ENCODE data around the gene UBE2D2. TPM values are rescaled to one million over a fixed set of nuclear protein-coding genes. Genes with fewer than 3 reads are reported as not detected.

Gene UBE2D2
- total RNA-seq, 1 donor from 2014 or later = 129 TPM

DNA sequence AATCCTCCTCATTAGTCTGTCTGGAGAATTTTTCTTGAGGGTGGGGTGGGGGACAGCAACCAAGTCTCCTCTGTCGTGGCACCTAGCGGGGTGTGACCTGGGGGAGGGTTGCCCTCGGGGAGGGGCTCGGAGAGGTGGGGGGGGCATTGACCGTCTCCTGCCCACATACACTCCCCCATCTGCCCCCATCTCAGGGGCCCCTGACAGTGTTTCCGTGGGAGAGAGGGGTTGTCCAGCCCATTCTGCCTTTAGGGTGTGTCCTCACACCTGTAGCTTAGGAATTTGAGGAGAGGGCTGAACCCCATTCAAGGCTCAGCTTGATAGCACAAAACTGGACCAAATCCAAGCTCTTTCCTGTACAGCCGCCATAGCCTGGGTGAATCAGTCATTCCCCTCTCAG lies 81.1 kb downstream of the UBE2D2 start:
- TF ChIP-seq, protein P1, sequence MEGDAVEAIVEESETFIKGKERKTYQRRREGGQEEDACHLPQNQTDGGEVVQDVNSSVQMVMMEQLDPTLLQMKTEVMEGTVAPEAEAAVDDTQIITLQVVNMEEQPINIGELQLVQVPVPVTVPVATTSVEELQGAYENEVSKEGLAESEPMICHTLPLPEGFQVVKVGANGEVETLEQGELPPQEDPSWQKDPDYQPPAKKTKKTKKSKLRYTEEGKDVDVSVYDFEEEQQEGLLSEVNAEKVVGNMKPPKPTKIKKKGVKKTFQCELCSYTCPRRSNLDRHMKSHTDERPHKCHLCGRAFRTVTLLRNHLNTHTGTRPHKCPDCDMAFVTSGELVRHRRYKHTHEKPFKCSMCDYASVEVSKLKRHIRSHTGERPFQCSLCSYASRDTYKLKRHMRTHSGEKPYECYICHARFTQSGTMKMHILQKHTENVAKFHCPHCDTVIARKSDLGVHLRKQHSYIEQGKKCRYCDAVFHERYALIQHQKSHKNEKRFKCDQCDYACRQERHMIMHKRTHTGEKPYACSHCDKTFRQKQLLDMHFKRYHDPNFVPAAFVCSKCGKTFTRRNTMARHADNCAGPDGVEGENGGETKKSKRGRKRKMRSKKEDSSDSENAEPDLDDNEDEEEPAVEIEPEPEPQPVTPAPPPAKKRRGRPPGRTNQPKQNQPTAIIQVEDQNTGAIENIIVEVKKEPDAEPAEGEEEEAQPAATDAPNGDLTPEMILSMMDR (IDR thresholded peaks at IDR 0.05) = no peak
- Mint-ChIP-seq H3K9me3 (ENCODE audit: low read depth) (no peaks in the 10 kb centered on the region), H3K27me3 (ENCODE audit: low read depth) (no peaks in the 10 kb centered on the region), H3K4me3 (ENCODE audit: unreplicated experiment) (no peak overlapping the region), H3K4me1 (ENCODE audit: low read depth) (peaks cover 30% of the 10 kb centered on the region), H3K27ac (ENCODE audit: unreplicated experiment) (no peak overlapping the region), H3K36me3 (ENCODE audit: low read depth) (no peaks in the 10 kb centered on the region)
- no peak for DNase-seq (ENCODE audit: low spot score)

DNA sequence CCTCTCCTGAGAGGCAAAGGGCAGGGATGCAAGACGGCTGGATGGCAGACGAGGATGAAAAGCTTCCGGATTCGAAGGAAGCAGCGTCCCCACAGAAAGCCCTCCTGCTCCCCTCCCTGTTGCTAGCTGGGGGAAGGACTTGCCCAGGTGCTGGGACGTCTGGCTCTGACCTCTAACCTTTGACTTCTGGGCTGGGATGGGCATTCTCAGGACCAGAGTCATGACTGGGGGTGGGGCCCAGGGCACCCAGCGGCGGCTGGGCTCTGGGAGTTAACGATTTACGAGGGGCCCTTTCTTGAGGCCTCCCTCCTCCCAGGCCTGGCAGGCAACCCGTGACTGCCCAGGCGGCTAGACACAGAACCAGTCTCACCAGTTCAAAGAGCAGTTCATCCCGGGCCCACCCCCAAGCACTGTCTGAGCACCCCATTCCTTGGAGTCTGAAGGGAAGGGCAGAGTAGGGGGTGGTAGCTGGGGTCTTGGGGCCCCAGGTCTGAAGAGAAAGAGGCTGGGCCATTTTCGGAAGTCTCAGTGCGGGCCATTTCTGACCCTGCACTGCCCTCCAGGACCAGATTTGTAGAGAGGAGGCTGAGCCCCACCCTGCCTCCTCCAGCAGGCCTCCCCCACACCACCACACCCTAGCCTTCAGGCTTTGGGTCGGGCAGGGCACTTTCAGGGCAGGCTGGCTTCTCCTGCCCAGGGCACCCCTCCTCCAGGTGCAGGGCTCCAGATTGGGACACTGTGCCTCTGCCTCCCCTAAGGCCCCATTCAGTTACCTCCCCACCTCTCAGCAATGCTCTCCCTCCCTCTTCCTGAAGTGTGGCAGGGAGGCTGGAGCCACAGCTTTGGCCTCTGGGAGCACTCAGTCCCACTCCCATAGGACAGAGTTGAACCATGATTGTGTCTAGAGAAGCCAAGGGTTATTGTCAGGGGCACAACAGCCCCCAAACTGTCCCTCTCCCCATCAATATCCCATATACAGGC lies 82.0 kb downstream of the UBE2D2 start:
- Mint-ChIP-seq H3K36me3 (ENCODE audit: low read depth) (no peaks in the 10 kb centered on the region), H3K27ac (ENCODE audit: unreplicated experiment) (no peak overlapping the region), H3K9me3 (ENCODE audit: low read depth) (no peaks in the 10 kb centered on the region), H3K4me1 (ENCODE audit: low read depth) (peaks cover 31% of the 10 kb centered on the region), H3K27me3 (ENCODE audit: low read depth) (no peaks in the 10 kb centered on the region), H3K4me3 (ENCODE audit: unreplicated experiment) (no peak overlapping the region)
- TF ChIP-seq, protein P1 (IDR thresholded peaks at IDR 0.05) = no peak
- peak; percentile 77 for DNase-seq (ENCODE audit: low spot score)

DNA sequence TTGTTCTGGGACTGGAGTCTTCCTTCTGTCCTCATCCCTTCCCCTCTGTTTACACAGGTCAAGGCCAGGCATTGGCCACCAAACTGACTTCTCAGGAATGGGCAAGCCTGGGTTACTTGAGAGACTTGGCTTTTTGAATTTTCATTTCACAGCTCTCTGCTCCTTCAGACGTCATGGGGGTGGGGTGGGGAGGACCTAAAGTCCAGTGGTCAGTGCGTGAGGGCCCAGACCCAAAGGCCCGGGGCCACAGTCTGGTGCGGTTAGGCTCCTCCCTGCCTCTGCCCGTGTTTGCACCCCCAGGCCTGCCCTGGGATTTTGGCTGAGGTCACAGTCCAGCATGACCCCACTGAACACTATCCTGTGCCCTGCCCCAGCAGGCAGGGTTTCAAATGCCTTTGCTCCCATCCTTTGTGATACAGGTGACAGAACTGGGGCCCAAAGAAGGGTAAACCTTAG lies 82.9 kb downstream of the UBE2D2 start:
- H3K4me1 Mint-ChIP-seq (ENCODE audit: low read depth) = peaks cover 23% of the 10 kb centered on the region
- H3K36me3 Mint-ChIP-seq (ENCODE audit: low read depth) = no peaks in the 10 kb centered on the region
- no peaks in the 10 kb centered on the region for H3K27me3 Mint-ChIP-seq (ENCODE audit: low read depth)
- DNase-seq (ENCODE audit: low spot score) = peak; percentile 44
- H3K9me3 Mint-ChIP-seq (ENCODE audit: low read depth) = no peaks in the 10 kb centered on the region
- peak overlapping the region; percentile 20 for H3K27ac Mint-ChIP-seq (ENCODE audit: unreplicated experiment)
- no peak overlapping the region for H3K4me3 Mint-ChIP-seq (ENCODE audit: unreplicated experiment)
- TF ChIP-seq, protein P1 (IDR thresholded peaks at IDR 0.05) = no peak

DNA sequence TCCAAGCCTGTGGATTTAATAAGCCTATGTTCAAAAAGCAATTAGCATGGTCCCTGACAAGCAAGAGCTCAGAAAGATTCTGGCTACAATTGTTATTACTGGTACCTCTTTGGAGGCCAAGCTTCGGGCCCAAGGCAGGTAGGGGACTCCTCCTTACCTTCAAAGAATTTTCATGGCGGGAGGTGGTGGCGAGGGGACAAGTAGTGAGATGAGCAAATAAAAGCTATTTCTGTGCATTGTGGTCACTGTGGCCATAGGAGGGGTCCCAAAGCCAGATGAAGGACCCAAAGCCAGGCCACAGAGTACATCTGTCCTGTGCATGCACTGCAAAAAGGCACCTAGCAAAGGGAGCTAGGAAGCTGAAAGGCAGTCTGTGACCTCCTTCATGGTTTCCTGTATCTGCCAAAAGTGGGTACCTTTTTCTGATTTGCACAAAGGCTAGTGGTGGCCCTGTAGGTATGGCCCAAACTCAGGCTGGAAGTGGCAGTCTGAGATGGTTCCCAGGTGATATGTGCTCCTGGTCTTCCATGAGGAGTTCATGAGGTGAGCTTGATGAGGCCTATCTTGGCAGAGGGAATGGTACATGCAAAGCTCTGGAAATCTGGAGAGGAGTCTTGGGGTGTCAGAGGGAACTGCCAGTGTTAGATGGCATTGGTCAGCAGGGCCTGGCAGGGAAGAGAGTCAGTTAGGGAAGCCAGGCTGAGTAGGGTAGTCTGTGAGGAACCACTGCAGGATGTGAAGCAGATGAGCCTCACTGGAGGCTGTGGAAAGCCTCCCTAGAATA lies 83.7 kb downstream of the UBE2D2 start:
- Mint-ChIP-seq H3K36me3 (ENCODE audit: low read depth) (peaks cover 3% of the 10 kb centered on the region), H3K27ac (ENCODE audit: unreplicated experiment) (no peak overlapping the region), H3K9me3 (ENCODE audit: low read depth) (no peaks in the 10 kb centered on the region), H3K4me1 (ENCODE audit: low read depth) (peaks cover 19% of the 10 kb centered on the region), H3K27me3 (ENCODE audit: low read depth) (no peaks in the 10 kb centered on the region), H3K4me3 (ENCODE audit: unreplicated experiment) (no peak overlapping the region)
- TF ChIP-seq, protein P1 (IDR thresholded peaks at IDR 0.05) = no peak
- DNase-seq (ENCODE audit: low spot score) = peak; percentile 52

DNA sequence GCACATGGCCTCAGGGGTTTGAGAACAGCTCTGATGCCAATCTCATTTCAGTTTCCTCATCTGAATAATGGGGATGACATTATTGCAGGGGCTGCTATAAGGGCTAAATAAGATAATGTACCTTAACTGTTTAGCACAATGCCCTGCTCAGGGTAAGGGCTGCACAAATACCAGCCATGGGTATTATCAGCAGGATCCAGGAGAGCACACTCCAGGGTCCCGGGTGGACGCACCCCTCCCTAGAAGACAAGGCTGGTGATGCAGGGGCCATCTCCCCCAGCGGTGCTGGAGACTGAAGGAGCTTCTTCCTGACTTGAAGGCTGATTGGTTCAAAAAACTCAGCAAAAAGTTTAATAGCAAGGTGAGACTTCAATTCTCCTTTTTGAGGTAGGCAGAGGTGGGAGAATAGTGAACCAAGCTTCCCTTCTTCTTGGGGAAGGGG lies 84.3 kb downstream of the UBE2D2 start:
- H3K9me3 Mint-ChIP-seq (ENCODE audit: low read depth) = no peaks in the 10 kb centered on the region
- DNase-seq (ENCODE audit: low spot score) = peak; percentile 75
- H3K27ac Mint-ChIP-seq (ENCODE audit: unreplicated experiment) = no peak overlapping the region
- TF ChIP-seq, protein P1 (IDR thresholded peaks at IDR 0.05) = no peak
- no peaks in the 10 kb centered on the region for H3K27me3 Mint-ChIP-seq (ENCODE audit: low read depth)
- H3K4me1 Mint-ChIP-seq (ENCODE audit: low read depth) = peaks cover 17% of the 10 kb centered on the region
- no peak overlapping the region for H3K4me3 Mint-ChIP-seq (ENCODE audit: unreplicated experiment)
- peaks cover 5% of the 10 kb centered on the region for H3K36me3 Mint-ChIP-seq (ENCODE audit: low read depth)
